GM20000 (cell line): ENCODE data around the gene ESRRA.

ENCODE experiments used
- DNase-seq: peaks from one replicate; pipeline ENCODE4 v3.0.0; 2012; ENCODE audit warnings: low spot score
- CTCF ChIP-seq: IDR thresholded peaks from 2 replicates; pipeline ENCODE4 v1.5.1; 2012; ENCODE audit warnings: mild to moderate bottlenecking, control low read depth; ENCODE audit errors: extremely low read depth, missing control alignments

The ESRRA gene

GRCh38 chr11:64334764-64335735 is 29.7 kb downstream of the ESRRA start:
- TF ChIP-seq CTCF: no peak
- DNase-seq: peak; percentile 88

GRCh38 chr11:64337538-64338249 is 32.4 kb downstream of the ESRRA start:
- no peak for TF ChIP-seq CTCF
- DNase-seq: no peak

GRCh38 chr11:64338716-64339115 is 33.4 kb downstream of the ESRRA start:
- no peak for DNase-seq
- TF ChIP-seq CTCF: no peak

DNA sequence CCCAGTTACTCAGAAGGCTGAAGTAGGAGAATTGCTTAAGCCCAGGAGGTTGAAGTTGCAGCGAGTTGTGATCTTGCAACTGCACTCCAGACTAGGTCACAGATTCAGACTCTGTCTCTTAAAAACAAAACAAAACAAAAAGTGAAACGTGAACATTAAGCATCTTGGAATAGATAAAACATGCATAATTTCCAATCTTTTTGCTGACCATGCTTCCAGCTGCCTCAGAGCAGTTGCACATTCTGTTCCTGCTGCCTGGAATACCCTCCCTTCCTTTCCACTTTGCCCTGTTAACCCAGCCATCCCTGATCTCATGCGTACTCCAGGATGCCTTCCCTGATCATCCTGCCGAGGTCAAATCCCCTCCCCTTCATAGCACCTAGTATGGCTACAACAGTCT is 34.0 kb downstream of the ESRRA start:
- DNase-seq: no peak
- TF ChIP-seq CTCF: no peak

- DNase-seq: peak; percentile 92
- TF ChIP-seq CTCF: no peak
These were observed 34.6 kb downstream of the ESRRA start, which contains the start of gene CCDC88B for GRCh38 chr11:64339754-64340408. TSS of gene CCDC88B (plus strand) at chr11:64340204. CDS start at chr11:64340267, 63 bp downstream.

DNA sequence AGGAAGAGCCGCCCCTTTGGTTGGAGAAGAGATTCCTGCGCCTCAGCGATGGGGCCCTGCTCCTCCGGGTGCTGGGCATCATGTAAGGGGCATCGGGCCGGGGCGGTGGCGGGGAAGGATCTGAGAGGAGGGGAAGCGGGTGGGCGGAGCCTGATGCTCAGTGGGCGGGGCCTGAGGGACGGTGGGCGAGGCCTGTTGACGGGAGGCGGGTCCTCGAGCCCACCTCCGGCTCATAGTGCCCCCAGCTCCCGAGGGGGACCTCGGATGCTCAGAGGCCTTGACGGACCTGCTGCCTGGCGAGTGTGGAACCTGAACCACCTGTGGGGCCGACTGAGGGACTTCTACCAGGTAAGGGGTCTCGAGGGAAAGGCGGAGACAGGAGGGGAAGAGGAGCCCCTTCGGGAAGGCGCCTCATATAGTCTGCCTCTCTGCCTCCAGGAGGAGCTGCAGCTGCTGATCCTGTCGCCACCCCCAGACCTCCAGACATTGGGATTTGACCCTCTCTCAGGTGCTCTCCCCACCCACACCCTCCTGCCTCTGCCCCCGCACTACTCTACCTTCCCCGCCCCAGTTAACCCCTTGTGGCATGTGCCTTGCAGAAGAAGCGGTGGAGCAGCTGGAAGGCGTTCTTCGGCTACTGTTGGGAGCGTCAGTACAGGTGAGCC is 35.5 kb downstream of the ESRRA start:
- TF ChIP-seq CTCF: no peak
- peak; percentile 86 for DNase-seq
